Stimulated activated CD8-positive, alpha-beta memory T cell treated with anti-CD3 and anti-CD28 coated beads, Interleukin-12 subunit alpha, Interleukin-12 subunit beta, amount 100 ng/mL, for 4 hours (primary cell): ENCODE results near the gene SRMS.
"Not testable (repeated sequence)": the region's sequence is repeated elsewhere in the genome, so short reads cannot be mapped to it uniquely, and the experiment has no call there.

Experiments used
- DNase-seq: peaks from one replicate; pipeline ENCODE4 v3.0.0-alpha.2; 2020; ENCODE audit warnings: low read depth

The SRMS gene

DNA sequence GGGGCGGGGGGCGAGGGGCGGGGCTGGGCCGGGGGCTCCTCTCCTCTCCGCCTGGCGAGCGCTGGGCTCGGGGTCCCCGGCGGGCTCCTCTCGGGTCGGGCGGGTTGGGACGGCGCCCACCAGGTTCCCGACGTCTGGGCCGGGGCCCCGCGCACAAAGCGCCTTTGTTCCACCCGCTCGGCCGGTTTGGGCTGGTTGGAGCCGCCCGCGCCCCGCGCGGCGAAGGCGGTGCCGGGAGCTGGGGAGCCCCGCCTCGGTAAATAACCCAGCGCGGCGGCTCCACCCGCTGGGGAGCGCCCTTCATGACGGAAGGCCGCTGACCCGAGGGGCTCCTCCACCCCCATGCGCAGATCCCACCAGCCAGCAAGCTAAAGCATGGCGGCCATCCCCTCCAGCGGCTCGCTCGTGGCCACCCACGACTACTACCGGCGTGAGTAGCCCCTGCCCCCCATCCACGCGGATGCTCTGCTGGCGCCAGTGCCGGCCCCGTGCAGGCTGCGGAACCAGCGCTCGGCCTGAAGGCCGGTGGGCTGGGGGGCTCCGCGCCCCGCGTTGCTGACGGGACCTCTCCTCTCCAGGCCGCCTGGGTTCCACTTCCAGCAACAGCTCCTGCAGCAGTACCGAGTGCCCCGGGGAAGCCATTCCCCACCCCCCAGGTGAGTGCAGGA, 26.5 kb downstream of the SRMS start:
- DNase-seq = peak; percentile 55

DNA sequence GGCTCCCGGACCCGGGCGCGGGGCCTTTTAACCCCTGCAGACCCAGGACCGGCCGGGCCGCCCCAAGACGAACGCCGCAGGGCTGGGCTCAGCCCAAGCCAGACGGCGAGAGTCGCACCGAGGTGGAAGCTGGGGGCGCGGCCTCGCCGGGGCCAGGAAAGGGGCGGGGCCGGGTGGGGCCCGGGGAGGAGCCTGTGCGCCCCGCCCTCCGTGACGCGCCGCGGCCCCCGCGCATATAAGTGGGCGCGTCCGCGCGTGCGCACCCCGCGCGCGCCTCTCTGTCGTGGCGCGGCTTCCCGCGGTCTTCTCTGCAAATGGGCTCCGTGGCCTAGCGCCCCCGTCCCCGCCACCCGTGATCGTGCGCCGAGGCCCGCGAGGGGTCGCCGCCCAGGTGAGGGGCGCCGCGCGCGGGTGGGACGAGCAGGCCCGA, 27.0 kb downstream of the SRMS start, which contains the start of gene PPDPF:
TSS of gene PPDPF (plus strand) at position 262 of the 430 bp plus-strand sequence. CDS start 544 bp downstream, outside the sequence.
- peak; percentile 79 for DNase-seq

DNA sequence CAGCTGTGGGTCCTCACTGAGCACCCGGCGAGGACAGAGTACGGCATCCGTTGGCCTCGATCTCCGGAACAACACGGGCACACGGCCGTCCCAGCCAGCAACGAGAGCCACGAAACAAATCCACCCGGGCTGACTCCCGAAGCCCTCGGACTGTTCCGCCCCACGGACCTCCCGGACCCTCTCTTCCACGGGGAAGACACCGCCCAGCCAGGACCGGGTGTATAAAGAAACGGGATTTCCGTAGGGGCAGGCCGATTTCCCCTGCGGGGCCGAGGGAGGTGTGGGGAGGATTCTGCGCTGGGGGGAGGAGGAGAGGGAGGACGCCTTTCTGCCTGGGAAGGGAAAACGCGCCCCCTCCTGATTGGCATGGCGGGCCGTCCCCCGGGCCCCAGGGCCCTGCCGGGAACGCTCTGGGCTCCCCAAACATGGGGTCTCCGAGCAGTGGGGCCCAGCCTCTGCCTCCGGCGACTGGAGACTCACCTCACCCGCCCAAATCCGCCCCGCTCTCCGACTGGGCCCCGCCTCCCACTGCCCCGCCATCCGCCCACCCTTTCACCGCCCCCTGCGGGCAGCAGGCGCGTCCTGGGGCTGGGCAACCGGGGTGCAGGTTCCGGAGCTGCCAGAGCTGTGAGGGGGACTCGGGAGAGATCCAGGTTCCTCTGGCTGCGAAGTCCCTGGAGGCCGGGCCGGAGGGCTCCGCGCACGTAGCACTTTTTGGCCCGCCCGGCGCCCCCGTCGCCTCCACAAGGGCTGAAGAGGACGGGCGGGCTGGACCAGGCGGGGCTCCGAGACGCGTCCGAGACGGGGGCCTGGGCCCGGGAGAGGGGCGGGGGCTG, 27.7 kb downstream of the SRMS start:
- DNase-seq = peak; percentile 54

DNA sequence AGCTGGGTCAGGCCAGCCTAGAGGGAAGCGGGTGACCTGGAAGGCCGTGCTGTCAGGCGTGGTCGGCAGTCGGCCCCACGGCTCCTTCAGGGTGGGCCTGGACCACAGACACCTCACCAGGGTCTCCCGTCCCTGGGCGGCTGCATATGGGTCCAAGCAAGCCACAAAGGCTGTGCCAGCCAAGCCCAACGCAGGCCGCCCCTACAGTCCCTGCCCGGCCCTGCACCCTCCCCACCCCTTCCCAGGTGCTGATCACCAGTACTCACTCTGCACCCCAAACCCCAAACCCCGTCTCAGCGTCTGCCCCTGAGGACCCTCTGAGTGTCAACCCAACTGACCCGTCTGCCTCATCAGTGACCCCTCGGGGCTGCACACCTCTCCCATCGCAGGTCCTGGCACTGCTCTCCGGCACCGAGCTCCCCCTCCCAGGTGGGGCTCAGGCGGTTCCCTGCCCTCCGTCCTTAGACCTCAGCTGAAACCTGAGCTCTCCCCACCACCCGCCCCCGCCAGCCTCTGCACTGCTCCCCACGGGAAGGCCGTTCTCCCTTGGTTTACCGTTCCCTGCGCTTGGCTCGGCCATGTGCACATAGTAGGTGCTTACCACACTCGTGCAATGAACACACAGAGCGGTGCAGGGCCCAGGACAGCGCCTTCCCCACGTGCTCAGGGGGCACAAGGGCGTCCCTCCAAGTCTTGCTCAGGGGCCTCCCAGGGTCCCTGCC, 28.4 kb downstream of the SRMS start:
- no peak for DNase-seq

DNA sequence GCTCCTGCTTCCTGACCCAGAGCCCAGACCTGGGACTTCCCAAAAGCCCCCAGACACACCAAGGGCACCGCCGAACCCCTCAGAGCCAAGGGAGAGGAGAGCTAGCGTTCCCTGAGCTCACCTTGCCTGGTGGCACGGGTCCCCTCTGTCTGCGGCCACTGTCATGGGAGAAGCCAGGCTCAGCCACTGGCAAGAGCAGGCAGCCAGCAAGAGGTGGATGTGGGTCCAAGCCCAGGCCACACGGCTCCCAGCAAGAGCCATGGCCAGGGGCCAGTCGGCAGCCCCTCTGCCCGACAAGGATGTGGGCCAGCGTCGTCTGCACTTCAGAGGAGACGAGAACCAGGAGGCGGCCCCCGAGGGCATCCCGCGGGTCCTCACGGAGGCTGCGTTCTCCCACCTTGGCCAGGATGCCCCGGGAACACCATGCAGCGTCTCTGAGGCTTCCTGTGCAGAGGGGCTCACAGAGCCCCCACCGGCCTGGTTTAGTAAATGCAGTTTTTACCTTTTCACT, 29.1 kb downstream of the SRMS start:
- no peak for DNase-seq

DNA sequence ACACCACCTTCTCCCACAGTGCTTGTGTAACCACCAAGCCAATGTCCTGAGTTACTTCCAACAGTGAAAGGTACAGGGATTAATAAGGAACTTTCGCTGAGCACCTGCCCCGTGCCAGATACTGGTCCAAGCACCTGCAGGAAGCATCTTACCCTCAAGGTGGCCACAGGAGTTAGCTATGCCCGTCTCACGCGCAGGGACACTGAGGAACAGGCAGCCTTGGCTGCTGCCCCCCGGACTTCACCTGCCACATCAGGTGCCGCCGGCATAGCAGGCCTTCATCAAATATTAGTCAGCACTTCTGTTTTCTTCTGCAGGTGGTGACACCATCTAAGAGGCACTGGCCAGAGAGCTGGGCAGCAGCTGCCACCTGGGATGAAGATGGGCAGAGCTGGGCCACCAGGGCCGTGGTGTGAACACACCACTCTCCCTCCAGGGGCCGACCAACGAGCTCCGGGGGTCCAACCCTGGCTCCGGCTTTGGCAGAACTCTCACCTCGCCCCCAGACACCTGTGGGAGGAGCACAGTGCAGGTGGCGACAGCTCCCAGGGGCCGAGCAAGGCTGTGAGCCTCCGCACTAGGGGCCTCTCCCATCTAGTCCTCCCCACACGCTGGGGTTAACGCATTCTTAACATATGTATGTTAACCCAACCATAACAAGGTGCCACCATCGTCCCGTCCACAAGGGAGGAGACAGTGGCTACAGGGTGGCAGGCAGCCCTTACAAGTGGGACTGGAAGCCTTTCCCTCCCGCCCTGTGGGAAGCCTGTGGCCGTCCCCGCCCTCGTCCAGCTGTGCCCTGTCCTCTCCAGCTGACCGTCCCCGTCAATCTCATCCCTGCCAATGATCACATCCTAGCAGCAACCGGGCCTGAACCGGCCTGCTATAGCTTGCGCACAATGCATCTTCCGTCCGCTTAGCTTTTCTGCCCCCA, 29.9 kb downstream of the SRMS start:
- DNase-seq = no peak

DNA sequence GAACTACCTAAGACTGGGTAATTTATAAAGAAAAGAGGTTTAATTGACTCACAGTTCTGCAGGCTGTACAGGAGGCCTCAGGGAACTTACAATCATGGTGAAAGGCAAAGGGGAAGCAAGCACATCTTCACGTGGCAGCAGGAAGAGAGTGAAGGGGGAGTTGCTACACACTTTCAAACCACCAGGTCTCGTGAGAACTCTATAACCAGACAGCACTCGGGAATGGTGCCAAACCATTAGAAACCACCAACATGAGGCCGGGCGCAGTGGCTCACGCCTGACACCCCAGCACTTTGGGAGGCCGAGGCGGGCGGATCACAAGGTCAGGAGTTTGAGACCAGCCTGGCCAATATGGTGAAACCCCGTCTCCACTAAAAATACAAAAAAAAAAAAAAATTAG, 33.0 kb downstream of the SRMS start:
- DNase-seq = not testable (repeated sequence)

DNA sequence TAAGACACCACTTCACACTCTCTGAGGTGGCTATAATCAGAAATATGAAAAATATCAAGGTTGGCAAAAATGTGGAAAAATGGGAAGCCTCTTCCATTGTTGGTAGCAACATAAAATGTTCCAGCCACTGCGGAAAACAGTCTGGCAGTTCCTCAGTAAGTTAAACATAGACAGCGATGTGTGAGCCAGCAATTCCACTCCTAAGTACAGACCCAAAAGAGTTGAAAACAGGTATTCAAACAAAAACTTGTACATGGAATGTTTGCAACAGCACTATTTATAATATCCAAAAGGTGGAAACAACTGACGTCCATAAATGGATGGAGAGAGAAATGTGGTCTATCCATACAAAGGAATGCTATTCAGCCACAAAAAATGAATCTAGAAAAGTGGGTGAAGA, 34.3 kb downstream of the SRMS start:
- no peak for DNase-seq

DNA sequence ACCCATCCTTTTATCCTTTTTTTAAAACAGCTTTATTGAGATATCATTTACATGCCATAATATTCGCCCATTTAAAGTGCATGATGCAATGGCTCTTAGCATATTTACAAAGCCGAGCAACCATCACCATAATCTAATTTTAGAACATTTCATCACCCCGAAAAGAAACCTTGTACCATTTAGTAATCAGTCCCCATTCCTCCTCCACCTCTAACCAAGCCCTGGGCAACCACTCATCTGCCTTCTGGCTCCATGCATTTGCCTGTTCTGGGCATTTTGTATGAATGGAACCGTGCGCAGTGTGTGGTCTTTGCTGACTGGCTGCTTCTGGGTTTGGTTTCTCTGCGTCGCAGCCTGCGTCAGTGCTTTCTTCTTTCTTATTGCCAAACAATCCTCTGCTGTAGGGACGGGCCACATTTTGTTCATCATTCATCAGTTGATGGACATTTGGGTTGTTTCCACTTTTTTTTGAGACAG, 38.4 kb downstream of the SRMS start:
- DNase-seq = no peak

DNA sequence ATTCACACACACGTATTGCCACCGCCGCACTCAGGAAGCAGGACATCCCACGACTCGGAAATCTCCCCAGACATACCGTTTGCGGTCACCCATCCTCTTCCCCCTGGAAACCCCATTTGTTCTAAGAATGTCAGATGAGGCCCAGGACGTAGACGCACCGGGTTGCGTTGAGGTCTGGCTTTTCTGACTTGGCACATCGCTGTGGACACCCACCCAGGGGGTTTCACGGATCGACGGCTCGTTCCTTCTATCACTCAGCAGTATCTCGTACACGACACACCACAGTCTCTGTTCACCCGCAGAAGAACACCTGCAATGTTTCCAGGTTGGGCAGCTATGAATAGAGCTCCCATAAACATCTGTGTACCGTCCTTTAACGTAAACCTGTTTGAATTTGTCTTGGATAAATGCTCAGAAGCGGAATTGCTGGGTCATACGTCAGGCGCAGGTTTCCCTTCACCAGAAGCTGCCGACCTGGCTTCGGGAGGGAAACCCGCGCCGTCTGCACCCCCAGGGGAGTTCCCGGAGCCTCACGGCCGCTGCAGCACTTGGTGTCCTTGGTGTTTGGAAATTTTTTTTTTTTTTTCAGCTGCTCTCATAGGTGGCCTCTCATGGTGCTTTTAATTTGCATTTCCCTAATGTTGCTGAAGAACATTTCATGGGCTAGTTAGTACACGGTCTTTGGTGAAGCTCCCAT, 39.3 kb downstream of the SRMS start:
- DNase-seq = no peak

DNA sequence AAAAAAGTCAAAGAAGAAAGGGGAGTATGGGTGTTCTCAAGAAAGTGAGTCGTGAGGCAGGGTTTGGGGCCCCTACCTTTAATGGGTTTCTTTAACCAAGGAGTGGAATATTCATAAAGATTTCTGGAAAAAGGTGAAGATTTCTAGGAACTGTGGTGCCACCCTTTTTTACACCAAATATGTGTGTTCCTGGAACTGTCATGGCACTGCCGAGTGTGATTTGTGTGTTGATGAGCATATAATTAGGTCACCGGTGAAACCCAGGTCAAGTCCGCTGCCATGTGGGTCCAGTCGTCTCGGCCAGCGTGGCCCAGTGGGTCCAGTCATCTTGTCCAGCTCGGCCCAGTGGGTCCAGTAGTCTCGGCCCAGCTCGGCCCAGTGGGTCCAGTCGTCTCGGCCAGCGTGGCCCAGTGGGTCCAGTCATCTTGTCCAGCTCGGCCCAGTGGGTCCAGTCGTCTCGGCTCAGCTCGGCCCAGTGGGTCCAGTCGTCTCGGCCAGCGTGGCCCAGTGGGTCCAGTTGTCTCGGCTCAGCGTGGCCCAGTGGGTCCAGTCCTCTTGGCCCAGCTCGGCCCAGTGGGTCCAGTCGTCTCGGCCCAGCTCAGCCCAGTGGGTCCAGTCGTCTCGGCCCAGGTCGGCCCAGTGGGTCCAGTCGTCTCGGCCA, 40.3 kb downstream of the SRMS start:
- DNase-seq = no peak

DNA sequence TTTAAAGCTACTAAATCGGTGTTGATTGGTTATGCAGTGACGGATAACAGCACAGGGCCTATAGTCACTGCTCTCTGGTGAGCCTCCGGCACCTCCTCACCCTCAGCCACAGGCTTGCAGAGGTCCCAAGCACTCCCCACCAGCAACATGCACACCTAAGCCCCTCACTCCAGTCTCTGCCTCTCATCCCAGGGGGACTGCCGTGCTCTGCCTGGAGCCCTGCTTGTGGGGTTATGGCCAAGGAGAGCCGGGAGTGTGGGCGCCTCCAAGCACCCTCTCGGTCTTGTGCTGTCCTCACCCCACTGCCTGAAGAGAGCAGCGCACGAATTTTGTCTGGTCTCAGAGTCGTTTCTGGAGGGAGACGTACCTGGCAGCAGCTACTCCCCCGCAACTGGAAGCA, 41.8 kb downstream of the SRMS start:
- DNase-seq = no peak

DNA sequence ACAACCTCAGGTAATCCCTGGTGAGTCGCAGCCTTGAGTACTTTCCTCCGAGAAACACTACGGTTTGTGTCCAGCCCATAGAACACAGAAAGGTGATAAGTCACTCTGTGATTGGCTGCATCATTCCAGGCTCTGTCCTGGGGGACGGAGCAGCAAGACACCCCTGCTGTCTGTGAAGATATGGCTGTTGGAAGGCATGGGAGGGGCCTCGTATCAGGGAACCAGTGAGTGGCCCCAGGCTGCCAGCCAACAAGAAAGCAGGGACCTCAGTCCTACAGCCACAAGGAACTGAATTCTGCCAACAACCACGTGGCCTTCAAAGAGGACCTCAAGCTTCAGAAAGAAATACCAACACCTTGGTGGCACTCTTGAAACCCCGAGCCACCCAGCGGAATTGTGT, 42.3 kb downstream of the SRMS start:
- no peak for DNase-seq

DNA sequence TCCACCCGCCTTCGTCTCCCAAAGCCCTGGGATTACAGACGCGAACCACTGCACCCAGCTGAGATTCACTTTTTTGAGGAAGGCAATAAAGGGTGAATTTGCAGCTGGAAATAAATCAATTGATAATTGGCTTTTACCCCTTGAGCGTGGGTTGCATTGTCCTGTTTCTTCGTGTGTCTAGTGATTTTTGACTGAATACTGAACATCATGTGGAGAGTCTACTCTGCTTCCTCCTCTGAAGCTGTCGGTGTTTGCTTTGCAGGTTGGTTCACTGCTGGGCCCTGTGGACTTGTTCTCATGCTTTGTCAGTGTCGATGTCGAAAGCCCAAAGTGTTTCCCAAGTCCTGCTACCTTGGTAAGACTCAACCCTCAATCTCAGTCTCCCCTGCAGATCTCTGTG, 42.9 kb downstream of the SRMS start:
- no peak for DNase-seq

DNA sequence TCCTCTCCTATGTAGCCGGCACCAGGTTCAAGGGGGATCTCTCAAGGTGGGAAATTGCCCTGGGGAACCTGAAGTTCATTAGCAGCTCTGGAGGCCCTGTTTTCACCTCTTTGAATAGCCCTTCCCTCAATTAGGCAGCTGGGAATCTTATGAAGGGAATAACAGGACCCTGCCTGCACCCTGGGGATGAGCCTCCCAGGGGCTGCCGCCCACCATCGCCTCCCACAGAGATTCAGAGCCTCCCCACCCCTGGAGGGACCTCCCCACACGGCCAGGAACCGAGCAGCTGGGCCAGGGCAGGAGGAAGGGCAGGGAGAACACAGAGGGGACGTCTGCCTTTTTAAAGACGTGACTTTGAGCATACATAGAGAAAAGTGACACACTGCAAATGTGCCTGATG, 44.0 kb downstream of the SRMS start:
- no peak for DNase-seq

DNA sequence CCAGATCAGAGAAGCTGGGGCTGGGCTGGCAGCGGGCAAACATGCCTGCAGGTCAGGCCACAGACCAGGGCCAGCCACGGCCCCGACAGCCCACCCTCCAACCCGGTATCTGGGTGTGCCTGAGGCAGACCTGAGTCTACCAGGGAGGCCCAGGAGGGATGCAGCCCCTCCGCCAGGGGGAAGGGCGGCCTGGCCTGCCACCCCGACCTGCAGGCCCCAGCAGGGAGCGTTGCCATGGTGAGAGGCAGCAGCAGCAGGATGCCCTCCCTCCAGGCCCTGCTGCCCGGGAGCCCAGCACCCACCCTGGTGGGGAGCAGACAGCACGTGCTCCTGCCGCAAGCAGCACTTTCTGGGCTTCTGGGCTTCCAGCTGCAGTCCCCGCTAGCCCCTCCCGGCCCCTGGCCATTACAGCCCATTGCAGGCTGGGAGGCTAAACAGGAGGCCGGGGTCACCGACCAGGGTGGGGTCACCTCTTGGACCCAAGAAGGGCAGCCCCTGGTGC, 44.8 kb downstream of the SRMS start:
- no peak for DNase-seq

DNA sequence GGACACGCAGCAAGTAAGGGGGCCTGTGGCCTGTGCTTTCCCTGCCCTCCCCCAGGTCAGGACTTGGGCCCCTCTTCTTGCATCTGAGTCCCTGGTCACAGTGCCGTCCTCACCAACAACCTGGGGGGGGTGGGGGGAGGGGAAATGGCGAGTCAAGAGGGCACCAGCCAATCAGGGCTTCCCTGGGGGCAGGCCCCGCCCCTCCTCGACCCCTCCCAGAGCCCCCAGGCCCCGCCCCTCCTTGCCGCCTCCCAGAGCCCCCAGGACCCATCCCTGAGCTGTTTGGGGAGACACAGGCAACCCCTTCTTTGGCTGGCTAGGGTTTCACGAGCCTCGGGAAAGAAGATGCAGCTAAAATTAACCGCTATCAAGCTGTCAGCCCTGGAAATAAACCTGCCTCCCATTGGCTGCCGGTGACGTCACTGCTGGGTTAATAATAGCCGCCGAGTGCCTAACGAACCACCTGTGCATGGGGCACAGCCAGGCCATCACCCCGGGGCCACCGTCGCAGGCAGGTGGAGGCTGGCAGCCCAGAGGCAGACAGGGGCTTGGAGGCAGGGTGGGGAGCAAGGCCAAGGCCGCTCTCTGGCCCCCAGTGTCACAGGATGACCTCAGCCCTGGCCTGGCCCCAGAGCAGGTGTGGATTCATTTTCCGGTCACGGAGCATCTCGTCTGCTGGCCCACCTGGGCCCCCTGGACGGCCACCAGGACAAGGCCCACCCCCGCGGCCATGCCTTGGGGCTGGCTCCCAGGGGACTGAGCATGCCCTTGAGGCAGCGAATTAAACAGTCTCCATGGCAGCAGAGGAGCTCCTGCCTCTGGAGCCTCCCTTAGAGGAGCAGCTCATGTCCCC, 45.5 kb downstream of the SRMS start:
- no peak for DNase-seq

DNA sequence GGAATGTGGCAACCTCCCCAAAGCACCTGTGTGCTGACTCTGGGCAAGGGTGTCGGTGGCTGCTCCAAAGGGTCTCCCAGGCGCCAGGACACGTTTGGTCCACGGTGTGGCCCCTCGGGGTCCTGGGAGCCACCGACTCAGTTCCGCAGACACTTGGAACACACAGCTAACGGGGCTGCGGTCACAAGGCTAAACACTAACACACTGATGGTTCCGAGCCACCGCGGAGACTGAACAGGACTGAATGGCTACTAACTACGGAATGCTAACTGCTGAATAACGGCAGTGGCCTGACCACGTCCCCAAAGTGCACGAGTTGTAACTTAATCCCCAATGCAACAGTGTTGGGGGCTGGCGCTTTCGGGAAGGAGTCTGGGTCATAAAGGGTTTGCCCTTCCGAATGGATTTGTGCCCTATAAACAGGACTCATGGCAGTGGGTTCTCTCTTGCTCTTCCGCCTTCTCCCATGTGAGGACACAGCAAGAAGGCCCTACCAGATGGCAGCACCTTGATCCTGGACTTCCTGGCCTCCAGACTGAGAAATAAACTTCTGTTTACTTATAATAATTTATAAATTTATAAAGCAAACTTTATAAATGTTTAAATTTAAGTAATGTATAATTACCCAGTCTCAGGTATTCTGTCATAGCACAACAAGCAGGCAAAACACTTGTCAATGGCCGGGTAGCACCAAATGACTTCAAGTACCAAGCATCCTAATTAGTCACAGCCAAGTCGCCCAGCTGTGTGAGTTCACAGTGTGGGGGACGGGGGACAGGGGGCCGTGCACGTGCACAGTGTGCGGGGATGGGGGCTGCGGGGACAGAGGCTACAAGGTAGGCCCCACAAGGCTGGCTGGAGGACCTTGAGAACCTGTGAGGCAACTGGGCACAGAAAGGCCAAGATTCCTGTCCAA, 46.4 kb downstream of the SRMS start:
- DNase-seq = no peak
